ENCODE data around the gene TDP1. TPM values are rescaled to one million over a fixed set of nuclear protein-coding genes. Genes with fewer than 3 reads are reported as not detected.

The TDP1 gene
- total and polyA plus RNA-seq, 9 of the 15 experiments (the other 6 are each of a cell fraction or from before 2014, with no cell fraction given) = 21.4 to 41.6 (median 32.3) TPM

DNA sequence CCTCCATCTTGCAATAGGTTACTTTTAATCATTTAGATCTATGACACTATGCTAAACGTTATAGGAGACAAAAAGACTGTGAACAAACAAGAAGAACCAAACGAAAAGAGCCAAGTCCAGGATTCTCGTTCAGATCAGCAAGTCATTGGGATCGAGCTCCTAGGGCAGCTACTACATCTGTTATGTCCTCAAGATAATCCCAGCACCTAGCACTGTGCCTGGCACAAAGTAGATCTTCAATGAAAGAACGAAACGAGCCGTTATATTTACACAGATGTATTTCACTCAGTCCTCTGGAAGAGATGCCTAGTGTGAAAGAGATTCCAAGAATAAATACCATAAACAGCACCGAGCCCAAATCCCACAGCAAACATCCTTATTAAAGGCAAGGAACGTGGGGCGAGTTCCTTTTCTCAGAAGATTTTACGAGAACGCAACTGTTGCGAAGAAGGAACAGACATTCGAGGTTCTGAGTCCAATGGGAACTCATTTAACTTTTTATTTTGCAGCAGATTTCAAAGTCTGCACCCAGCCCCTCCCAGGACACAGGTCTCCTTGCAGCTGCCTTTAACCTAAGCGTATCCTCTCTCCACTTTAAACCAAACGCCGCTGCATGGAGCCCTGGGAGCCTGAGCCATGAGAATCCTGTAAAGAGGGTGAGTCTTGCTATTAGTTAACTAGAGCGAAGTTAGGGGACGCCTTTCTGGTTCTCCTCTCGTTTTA lies 544 bp upstream of the TDP1 start:
- Histone ChIP-seq H3K9me3 (replicated peaks; ENCODE audit: control insufficient read depth, insufficient read depth, low read depth, low read length) (0 out of 2 replicates have a peak, but pooled peaks cover 2% of the 10 kb centered on the region), H4K20me1 (replicated peaks; ENCODE audit: control insufficient read depth, insufficient read depth, low read length) (no peaks in the 10 kb centered on the region), H3K79me2 (ENCODE audit: control insufficient read depth, insufficient read depth, low read length) (peaks cover 33% of the 10 kb centered on the region), H3K4me2 (ENCODE audit: insufficient read depth, low read length) (peak overlapping the region; percentile 98), H3K27ac (ENCODE audit: extremely low read depth, low read depth, low read length) (peak overlapping the region; percentile 88), H3K9ac (ENCODE audit: insufficient read depth in 1 of 2, low read depth in 2 of 2, low read length in 2 of 2) (peak overlapping the region; percentile 81 to 82; a peak in 3 of 4 replicates), H3K4me3 (peak overlapping the region; percentile 85), H3K27me3 (ENCODE audit: control insufficient read depth in 2 of 2, insufficient read depth in 2 of 2, low read length in 2 of 2) (no peaks in the 10 kb centered on the region), H2AFZ (ENCODE audit: low read depth, low read length) (peak overlapping the region; percentile 94), H3K4me1 (replicated peaks in 1 of 2; ENCODE audit: control insufficient read depth in 2 of 2, insufficient read depth in 2 of 2, low read length in 2 of 2) (peaks cover 4 to 7% of the 10 kb centered on the region in 2 experiments; a peak in 3 of 5 replicates), H3K36me3 (ENCODE audit: control insufficient read depth, insufficient read depth, low read length) (peaks cover 41% of the 10 kb centered on the region), H3K9me1 (ENCODE audit: control insufficient read depth, insufficient read depth, low read length) (no peaks in the 10 kb centered on the region)
- under 1% methylated on average over 20 of the region's 20 CpGs for WGBS (ENCODE audit: insufficient coverage, low coverage, missing lambda C conversion rate)
- peak; percentile 34 for ATAC-seq
- BruUV-seq (replicated peaks) = no TSS peak
- FAIRE-seq = peak; percentile 42
- DNase-seq (ENCODE audit: extremely low read depth in 1 of 4, low spot score in 3 of 4) = peak in 1 of 4 experiments; percentile 11
- POLR2A ChIA-PET = interaction anchor here (0.6 to 1.8 kb wide), 4 partner anchors 10 to 413 kb away, joined by 3 to 7 read pairs (median 3); no protein-coding TSS in a partner anchor
- intact Hi-C loops (cut with micrococcal nuclease) = no loop called here
- TF ChIP-seq PHF8 (IDR thresholded peaks at IDR 0.05; ENCODE audit: borderline replicate concordance, low read length) = peak; percentile 17; the same call in 1 of the 2 replicates
- TF ChIP-seq RAD21 (CRISPR knock-in tag; conservative IDR thresholded peaks at IDR 0.05 in 1 of 2, IDR thresholded peaks at IDR 0.05 in 1 of 2) = no peak
- TF ChIP-seq MYBL2 (IDR thresholded peaks at IDR 0.05; ENCODE audit: low read depth) = 0 out of 2 replicates have a peak, but pooled peaks have one; percentile 1
- no peak for TF ChIP-seq MYBL2 (CRISPR knock-in tag; IDR thresholded peaks at IDR 0.05; ENCODE audit: borderline replicate concordance)
- TF ChIP-seq NR3C1 (CRISPR knock-in tag; IDR thresholded peaks at IDR 0.05) = no peak
- TF ChIP-seq KHSRP (IDR thresholded peaks at IDR 0.05) = no peak
- TF ChIP-seq SMARCC2 (IDR thresholded peaks at IDR 0.05; ENCODE audit: low read depth) = 0 out of 2 replicates have a peak, but pooled peaks have one; percentile 16
- no peak for TF ChIP-seq TOE1 (IDR thresholded peaks at IDR 0.05; ENCODE audit: borderline replicate concordance)
- no peak for TF ChIP-seq TOE1 (CRISPR knock-in tag; IDR thresholded peaks at IDR 0.05; ENCODE audit: borderline replicate concordance, low read depth)
- TF ChIP-seq DNMT1 (IDR thresholded peaks at IDR 0.05) = no peak
- 0 out of 2 replicates have a peak, but pooled peaks have one; percentile 6 for TF ChIP-seq ATF7 (IDR thresholded peaks at IDR 0.05)
- TF ChIP-seq ATF1 (CRISPR knock-in tag; IDR thresholded peaks at IDR 0.05) = no peak
- peak; percentile 12; the same call in 1 of the 2 replicates for TF ChIP-seq ATF1 (tag; IDR thresholded peaks at IDR 0.05)
- TF ChIP-seq MECOM (CRISPR knock-in tag; IDR thresholded peaks at IDR 0.05) = no peak
- in situ Hi-C loops (cut with MboI) = no loop called here
- CTCF ChIA-PET (ENCODE audit: low intra/inter-chr PET ratio) = no interaction called here
